GM20000 (cell line): ENCODE data around the gene BHLHA9.

Experiments used
- DNase-seq: peaks from one replicate; pipeline ENCODE4 v3.0.0; 2012; ENCODE audit warnings: low spot score
- CTCF ChIP-seq: IDR thresholded peaks from 2 replicates; pipeline ENCODE4 v1.5.1; 2012; ENCODE audit warnings: mild to moderate bottlenecking, control low read depth; ENCODE audit errors: extremely low read depth, missing control alignments

The BHLHA9 gene

GRCh38 chr17:1313270-1314005 lies 43.2 kb downstream of the BHLHA9 start:
- TF ChIP-seq CTCF = no peak
- no peak for DNase-seq

- TF ChIP-seq CTCF = no peak
- DNase-seq = no peak
Measured at GRCh38 chr17:1315409-1315808, 45.2 kb downstream of the BHLHA9 start.

GRCh38 chr17:1315891-1316403 lies 45.7 kb downstream of the BHLHA9 start:
- DNase-seq = no peak
- TF ChIP-seq CTCF = no peak
